Stimulated activated CD4-positive, alpha-beta T cell treated with anti-CD3 and anti-CD28 coated beads, Interleukin-4, amount 100 ng/mL, for 48 hours (primary cell): ENCODE data around the gene SZT2.

Source experiments
- DNase-seq, 2 donors: peaks; one replicate each; pipeline ENCODE4 v3.0.0-alpha.2; 2020; ENCODE audit warnings: low read depth in 2 of 2

Gene SZT2

DNA sequence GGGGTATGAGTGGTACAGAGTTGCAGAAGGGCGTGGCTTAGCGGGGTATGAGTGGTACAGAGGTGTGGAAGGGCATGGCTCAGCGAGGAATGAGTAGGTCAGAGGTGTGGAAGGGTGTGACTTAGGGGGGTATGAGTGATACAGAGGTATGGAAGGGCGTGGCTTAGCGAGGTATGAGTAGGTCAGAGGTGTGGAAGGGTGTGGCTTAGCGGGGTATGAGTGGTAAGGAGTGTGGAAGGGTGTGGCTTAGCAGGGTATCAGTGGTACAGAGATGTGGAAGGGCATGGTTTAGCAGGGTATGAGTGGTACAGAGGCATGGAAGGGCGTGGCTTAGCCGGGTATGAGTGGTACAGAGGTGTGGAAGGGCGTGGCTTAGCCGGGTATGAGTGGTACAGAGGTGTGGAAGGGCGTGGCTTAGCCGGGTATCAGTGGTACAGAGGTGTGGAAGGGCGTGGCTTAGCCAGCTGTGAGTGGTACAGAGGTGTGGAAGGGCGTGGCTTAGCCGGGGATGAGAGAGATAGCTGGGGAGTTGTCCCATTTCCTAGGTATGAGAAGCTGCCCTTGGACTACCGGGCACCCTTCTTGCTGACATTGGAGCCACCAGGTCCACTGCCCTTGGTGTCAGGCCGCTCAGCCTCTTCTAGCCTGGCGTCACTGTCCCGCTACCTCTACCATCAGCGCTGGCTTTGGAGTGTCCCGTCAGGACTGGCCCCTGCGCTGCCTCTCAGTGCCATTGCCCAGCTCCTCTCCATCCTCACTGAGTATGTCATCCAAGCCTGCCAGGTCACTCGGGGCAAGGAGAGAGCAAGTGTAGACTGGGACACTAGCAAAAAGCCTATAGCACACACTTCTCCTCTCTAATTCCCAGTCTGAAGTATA lies 34.2 kb downstream of the SZT2 start:
- DNase-seq, result no peak

DNA sequence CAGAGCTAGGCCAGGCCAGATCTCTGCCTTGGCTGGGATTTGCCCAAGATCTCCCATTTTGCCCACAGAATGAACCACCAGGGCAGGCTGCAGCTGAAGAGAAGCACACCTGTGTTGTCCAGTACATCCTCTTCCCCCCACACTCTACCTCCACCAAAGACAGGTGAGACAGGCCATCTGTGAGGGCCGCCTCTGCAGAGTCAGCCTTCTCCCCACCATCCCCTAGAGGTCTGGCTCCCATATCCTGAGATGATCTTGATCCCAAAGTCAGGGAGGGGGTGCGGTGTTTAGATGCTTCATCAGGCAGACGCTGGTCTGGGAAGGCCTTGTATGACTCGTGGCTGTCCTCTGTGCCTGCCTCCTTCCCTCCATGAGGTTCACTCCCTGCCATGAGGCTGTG lies 35.3 kb downstream of the SZT2 start:
- DNase-seq, result no peak

DNA sequence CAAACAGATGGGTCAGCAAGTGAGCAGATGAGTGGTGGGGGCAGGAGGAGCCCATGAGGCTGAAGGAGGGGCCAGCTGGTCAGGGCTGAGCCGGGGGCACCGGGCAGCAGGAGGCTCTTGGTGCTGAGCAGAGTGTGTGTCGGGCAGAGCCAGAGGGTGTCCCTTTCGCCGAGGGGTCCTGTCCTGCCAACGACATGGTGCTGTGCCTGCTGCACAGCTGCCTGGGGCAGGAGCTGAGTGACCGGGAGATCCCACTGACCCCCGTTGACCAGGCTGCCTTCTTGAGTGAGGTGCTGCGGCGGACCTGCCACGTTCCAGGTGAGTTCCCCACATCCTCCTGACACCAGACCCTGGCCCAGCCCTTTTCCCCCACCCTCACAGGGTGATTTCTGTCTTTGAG lies 36.5 kb downstream of the SZT2 start:
- no peak for DNase-seq

DNA sequence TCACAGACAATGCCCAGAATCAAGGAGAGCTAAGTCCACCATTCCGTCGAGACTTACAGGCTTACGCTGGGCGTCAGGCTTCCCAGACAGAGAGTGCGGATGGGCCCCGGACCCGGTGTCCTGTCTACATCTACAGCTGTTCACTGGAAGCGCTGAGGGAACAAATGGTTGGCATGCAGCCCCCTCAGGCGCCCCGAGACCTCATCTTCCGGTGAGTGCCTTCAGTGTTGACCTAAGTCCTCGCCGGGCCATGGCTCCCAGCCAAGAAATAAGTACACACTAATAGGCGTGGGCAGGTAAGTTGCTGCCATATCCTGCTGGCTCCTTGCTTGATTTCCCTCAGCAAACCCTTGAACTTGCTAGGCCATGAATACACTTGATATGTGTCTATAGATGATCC lies 37.8 kb downstream of the SZT2 start:
- no peak for DNase-seq

DNA sequence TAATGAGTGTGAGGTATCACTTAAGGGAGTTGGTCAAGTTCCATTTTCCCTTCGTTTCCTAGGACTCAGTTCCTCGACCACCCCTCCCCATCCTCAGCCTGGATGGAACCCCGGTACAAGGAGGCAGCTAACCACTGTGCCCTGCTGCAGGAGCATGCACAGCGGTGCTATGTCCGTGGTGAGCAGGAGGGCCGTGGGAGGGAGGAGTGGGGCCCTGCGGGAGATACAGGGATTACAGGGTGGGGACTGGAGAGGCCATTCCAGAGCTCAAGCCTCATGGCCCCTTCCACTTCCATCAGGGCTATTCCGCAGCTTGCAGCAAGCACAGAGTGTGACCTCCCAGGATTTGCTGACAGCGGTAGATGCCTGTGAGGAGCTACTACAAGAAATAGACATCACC lies 38.2 kb downstream of the SZT2 start:
- DNase-seq, result no peak

GRCh38 chr1:43430831-43431230 lies 41.1 kb downstream of the SZT2 start:
- no peak for DNase-seq

DNA sequence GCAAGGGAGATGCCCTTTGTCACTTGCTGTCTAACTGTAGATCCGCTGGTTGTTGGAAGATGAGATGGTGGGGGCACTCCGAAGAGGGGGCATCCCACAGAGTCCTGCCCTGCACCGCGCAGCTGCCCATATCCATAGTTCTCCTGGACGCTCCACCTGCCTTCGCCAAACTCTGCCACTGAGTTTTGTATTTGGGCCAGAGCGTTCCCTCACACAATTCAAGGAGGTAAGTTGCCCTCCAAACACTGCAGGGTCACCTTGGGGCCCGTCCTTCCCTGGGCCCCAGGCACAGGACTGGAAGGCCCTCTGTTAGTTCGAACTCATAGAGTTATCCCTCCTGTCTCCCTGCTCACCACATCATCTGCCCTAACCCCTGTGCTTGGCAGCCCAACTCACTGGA lies 42.0 kb downstream of the SZT2 start:
- DNase-seq, result no peak

DNA sequence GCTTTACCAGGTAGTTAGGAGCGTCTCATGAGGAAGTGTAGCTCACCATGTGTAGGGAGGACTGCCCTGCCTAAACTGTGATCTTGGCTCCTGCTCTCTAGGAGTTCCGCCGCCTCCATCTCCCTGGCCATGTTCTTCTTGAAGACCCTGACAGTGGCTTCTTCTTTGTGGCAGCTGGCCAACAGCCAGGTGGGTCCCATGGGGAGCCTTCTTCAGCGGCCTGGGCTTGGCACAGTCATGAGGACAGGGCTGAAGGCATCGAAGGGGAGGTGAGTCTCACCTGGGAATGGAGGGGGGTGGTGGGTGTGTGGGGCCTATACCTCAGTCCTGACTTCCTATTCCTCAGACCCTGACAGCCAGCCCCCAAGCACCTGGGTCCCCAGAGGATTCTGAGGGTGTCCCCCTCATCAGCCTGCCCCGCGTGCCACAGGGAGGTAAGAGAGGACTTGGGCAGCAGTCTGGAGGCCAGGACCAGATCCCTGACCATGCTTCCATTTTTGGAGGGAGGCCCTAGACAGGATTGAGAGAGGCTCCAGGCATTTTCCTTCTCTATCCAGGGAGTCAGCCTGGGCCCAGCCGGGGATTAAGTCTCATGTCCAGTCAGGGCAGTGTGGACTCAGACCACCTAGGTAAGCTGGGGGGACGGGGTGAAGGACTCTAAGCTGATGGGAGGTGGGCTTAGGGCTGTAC lies 42.6 kb downstream of the SZT2 start:
- DNase-seq, result no peak

DNA sequence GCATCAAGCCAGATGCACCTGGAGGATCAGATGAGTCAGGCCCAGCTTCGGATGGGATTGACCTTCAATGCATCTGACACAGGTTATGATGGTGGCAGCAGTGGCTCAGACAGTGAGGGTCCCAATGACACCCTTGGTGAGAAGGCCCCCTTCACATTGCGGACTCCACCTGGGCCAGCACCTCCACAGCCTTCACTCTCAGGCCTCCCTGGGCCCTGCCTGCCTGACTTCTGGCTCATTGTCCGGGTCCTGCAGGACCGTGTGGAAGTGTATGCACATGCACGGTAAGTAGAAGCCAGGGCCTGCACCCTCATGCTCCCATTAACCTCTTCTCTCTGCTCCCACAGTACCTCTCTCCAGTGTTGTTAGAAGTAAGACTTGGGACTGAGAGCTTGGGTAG lies 43.2 kb downstream of the SZT2 start:
- no peak for DNase-seq

DNA sequence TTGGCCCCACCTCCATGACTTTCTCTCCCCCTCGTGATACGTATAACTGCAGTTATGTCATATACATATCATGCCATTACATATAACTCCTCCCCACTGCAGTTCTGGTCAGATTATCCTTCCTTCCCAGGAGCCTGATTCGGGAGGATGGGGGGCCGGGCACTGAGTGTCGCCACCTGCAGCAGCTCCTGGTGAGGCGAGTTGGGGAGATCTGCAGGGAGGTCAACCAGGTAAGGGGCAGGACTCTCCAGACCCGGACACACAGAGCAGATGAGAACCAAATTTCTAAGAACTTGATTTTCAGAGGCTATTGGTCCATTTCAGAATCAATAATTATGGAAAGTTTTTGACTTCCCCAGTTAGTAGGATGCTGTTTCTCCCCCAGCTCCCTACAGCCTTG lies 44.6 kb downstream of the SZT2 start:
- DNase-seq, result no peak

- no peak for DNase-seq
Measured at GRCh38 chr1:43435146-43436145, 45.7 kb downstream of the SZT2 start.

DNA sequence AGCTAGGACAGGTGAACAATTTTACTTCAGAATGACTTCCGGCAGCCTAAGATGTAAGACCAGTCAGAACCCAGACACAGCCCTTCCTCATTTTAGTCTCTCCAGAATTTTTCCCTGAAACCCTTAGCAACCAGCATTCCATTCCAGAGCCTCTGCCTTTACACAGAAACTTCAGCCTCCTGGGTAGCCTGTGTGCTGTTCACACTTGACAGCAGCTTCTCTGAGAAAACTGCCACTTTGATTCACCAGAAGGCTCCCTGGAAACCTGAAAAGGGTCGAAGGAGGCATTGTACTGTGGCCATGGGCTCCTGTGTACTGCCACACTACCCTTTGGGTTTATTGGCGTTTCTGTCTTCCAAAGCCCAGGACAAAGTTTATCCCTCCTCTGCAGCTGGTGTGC lies 46.7 kb downstream of the SZT2 start:
- DNase-seq, result no peak

DNA sequence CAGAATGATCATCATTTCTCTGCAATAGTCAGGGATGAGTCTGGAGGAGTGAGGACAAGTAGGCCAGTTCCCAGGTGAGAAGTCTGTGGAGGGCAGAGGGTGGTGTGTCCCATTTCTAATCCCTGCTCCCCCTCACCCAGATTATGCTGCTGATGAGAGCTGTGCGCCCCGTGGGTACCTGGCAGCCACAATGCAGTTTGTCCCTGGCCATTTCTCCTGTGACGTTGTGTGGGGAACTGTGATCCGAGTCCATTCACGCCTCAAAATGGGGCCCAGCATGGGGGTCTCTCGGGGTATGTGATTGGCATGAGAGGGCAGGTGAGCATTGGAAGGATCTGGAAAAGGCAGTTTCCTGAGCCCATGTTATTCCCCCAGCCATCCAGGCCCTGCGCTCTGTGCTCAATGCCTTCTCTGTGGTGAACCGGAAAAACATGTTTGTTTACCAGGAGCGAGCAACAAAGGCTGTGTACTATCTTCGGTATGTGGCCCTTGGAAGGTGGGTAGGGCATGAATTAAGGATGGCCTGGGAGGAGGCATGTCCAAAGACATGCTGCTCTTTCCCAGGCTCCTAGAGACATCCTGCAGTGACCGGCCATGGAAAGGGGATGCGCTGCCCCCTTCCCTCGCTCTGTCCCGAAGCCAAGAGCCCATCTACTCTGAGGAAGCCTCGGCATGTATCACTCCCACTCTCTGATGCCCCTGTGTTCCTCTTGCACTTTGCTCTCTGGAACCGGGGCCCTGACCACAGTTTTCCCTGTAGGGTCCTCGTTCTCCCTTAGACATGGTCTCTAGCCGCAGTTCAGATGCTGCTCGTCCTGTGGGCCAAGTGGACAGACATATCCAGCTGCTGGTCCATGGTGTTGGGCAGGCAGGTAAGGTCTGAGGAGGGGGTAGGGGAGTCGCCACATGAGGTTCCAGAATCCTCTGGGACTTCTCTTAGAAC lies 47.6 kb downstream of the SZT2 start:
- no peak for DNase-seq

DNA sequence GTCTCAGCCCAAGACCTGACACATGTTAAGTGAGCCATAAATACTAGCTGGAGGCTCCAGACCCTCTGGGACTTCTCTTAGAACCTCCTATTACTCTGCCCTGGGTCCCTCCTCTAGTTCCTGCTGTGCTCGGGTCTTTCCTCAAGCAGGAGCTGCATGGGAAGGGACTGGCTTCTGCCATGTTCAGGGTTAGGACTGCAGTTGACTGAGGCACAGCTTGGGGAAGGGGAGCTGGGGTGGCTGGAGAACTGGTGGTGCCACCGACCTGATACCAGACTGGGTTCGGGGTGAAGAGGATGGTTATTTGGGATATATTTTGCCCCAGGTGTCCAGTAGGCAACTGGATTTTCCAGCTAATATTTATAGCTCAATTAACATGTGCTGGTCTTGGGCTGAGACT lies 48.3 kb downstream of the SZT2 start:
- no peak for DNase-seq

DNA sequence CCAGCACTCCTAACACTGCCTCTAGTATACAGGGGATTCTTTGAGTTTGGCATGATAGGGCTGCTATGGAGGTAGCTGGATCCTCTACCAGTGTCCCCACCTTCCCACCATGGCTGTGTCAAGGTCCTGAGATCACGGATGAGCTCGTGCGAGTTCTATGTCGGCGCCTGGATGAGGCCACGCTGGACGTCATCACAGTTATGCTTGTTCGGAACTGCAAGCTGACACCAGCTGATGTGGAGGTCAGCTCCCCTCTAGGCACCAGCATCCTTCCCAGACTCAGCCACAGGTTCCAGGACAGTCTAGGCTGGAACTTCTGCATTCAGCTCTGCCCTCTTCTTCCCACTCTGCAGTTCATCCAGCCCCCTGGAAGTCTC lies 48.9 kb downstream of the SZT2 start:
- DNase-seq, result no peak

DNA sequence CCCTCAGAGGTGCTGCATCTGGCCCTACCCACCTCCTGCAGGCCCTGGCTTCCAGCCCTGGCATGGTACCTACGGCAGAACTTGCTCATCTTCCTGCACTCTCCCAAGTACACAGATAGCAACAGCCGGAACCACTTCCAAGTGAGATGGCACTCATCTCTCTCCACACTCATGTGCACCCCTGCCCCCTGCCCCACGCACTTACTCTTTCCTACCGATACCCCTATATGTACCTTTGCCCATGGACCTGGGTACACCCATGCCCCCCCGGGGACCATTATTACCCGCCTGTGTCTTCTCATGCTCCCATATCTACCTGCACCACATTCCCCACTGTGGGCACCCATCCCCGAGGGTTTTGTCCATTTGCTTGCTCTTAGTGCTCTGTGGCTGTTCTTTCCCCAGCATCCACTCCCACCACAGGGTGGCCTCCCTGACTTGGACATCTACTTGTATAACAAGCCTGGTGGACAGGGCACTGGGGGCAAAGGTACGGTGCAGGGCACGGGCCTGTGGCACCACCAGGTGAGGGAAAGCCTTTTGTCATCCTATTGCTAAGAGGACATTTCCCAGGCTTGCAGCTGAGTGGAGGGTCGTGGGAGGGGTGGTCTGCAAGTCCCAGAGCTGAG lies 49.4 kb downstream of the SZT2 start:
- DNase-seq, result no peak

DNA sequence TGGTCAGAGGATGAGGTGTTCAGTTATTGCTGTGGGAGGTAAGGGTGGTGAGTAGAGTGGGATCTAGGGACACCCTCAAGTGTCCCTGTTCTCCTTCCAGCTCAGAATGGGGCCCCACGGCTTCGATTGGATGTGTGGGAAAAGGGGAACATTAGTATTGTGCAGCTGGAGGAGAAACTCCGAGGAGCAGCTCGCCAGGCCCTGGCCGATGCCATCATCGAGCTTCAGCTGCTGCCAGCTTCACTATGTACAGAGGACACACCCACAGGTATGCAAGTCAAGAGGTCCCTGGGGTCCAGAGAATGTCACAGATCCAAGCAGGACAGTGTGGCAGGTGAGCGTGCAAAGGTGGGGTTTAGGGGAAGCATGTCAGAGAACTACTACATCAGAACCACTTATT lies 50.1 kb downstream of the SZT2 start:
- no peak for DNase-seq

DNA sequence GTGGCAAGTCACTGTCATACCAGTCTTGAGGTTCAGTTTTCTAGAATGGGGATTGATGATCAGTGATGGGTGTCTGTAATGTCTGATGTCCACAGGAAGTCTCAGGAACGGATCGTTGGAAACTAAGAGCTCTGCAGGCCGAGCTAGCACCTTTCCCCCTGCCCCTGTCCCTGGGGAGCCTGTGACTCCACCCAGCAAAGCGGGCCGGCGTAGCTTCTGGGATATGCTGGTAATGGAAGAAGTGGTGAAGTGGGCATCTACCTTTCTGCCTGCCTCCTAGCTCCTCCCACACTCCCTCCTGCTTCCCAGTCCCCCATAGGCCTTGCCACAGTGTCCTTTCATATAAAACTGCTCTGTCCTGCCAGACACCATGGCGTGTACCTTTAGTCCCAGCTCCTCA lies 50.7 kb downstream of the SZT2 start:
- DNase-seq, result no peak

- no peak for DNase-seq
Measured at GRCh38 chr1:43441166-43441893, 51.6 kb downstream of the SZT2 start.
